Skeletal muscle tissue (tissue), 4 donors: ENCODE data around the gene NAV3. TPM values are rescaled to one million over a fixed set of nuclear protein-coding genes. Genes with fewer than 3 reads are reported as not detected.

Experiments
- H3K27ac ChIP-seq: one replicate; pipeline ENCODE4 v1.7.0; 2013; ENCODE audit warnings: mild to moderate bottlenecking, low read depth, low read length, inconsistent platforms
- H3K27me3 ChIP-seq, 3 donors: one replicate each; pipeline ENCODE4 v1.7.0; 2013; ENCODE audit warnings: low read length in 3 of 3; ENCODE audit not compliant: control insufficient read depth in 3 of 3, insufficient read depth in 3 of 3
- H3K36me3 ChIP-seq, 3 donors: one replicate each; pipeline ENCODE4 v1.7.0; 2013; ENCODE audit warnings: low read length in 3 of 3; ENCODE audit not compliant: control insufficient read depth in 3 of 3, insufficient read depth in 3 of 3
- H3K4me1 ChIP-seq, 3 donors: one replicate each; pipeline ENCODE4 v1.7.0; 2013; ENCODE audit warnings: low read length in 3 of 3, mild to moderate bottlenecking in 3 of 3; ENCODE audit not compliant: control insufficient read depth in 3 of 3, insufficient read depth in 3 of 3
- H3K4me3 ChIP-seq, 3 donors: one replicate each; pipeline ENCODE4 v1.7.0; 2013; ENCODE audit warnings: low read length in 3 of 3
- H3K9ac ChIP-seq, 3 donors: one replicate each; pipeline ENCODE4 v1.7.0; 2013; ENCODE audit warnings: low read length in 3 of 3, mild to moderate bottlenecking in 3 of 3, moderate library complexity in 2 of 3, low read depth in 1 of 3
- H3K9me3 ChIP-seq, 3 donors: one replicate each; pipeline ENCODE4 v1.7.0; 2013; ENCODE audit warnings: low read length in 3 of 3; ENCODE audit not compliant: control insufficient read depth in 3 of 3
- total RNA-seq: library from RNA; depleted of rRNA; stranded (reverse); fragments of >200 nt; gene quantifications from one replicate; pipeline ENCODE4 v1.2.3, GENCODE V29; 2014
- donor health status: Osteomylitis.

The NAV3 gene
- total RNA-seq, 1 donor from 2014 or later, result 32.9 TPM

GRCh38 chr12:77968021-77968420, 137.3 kb downstream of the NAV3 start:
- Histone ChIP-seq H3K9me3 (no peaks in the 10 kb centered on the region), H3K4me1 (no peaks in the 10 kb centered on the region), H3K4me3 (no peak overlapping the region), H3K27ac (no peak overlapping the region), H3K27me3 (no peaks in the 10 kb centered on the region), H3K36me3 (no peaks in the 10 kb centered on the region), H3K9ac (no peak overlapping the region)

DNA sequence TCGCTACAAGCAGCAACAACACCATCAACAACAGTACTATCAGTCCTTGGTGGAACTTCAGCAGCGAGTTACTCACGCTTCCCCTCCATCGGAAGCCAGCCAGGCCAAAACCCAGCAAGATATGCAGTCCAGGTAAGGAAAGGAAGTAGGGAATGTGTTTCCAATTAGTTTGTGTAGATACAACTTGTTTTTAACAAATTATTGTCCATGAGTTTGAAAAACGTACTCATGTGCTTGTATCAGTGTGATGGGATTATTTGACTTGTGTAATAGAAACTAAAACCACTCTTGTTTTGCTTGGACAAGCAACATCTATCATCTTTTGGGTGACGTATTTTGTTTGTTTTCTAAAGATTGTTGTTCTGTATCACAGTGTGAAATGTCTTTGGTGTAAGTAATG, 137.9 kb downstream of the NAV3 start:
- Histone ChIP-seq H3K4me3 (no peak overlapping the region), H3K4me1 (no peaks in the 10 kb centered on the region), H3K9me3 (no peaks in the 10 kb centered on the region), H3K36me3 (no peaks in the 10 kb centered on the region), H3K27ac (no peak overlapping the region), H3K9ac (no peak overlapping the region), H3K27me3 (no peaks in the 10 kb centered on the region)

- Histone ChIP-seq H3K4me1 (no peaks in the 10 kb centered on the region), H3K9me3 (no peaks in the 10 kb centered on the region), H3K4me3 (no peak overlapping the region), H3K27ac (no peak overlapping the region), H3K27me3 (no peaks in the 10 kb centered on the region), H3K9ac (no peak overlapping the region), H3K36me3 (no peaks in the 10 kb centered on the region)
Observed at GRCh38 chr12:77973579-77973978, 142.9 kb downstream of the NAV3 start.

GRCh38 chr12:77974645-77975044, 144.0 kb downstream of the NAV3 start:
- Histone ChIP-seq H3K9me3 (no peaks in the 10 kb centered on the region), H3K9ac (no peak overlapping the region), H3K4me1 (no peaks in the 10 kb centered on the region), H3K36me3 (no peaks in the 10 kb centered on the region), H3K27me3 (no peaks in the 10 kb centered on the region), H3K4me3 (no peak overlapping the region), H3K27ac (no peak overlapping the region)

DNA sequence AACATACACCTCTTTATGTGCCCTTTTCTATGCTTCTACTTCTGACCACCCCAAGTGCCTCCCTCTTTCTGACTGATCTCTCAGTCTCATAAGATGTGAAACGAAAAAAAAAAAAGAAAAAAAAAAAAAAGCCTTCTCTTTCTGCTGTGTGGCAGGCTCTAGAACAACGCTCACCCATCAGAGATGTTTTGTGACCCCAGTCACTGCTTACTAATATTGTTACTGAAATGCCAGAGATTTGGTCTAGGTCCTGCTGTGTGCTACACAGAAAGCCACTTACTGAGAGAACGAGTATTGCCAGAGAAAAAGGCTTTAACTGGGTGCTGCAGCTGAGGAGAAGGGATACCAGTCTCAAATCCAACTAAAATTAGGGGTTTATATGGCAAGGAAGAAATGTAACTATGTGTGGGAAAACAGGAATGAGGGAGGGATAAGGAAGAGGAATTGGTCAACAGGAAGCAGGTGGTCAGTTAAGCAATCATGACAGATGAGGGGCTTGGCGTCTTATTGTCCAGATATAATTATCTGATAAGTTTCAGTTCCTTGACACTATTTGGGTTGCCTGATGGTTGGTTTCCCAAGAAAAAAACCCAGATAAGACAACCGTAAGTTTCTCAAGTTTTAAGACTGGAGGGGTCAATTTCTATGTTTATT, 149.0 kb downstream of the NAV3 start:
- H3K9me3 ChIP-seq, result no peaks in the 10 kb centered on the region
- H3K4me1 ChIP-seq, result no peaks in the 10 kb centered on the region
- H3K27me3 ChIP-seq, result no peaks in the 10 kb centered on the region
- no peak overlapping the region for H3K27ac ChIP-seq
- no peaks in the 10 kb centered on the region for H3K36me3 ChIP-seq
- H3K4me3 ChIP-seq, result no peak overlapping the region
- no peak overlapping the region for H3K9ac ChIP-seq

- Histone ChIP-seq H3K4me3 (no peak overlapping the region), H3K9ac (no peak overlapping the region), H3K4me1 (no peaks in the 10 kb centered on the region), H3K27ac (no peak overlapping the region), H3K27me3 (no peaks in the 10 kb centered on the region), H3K36me3 (no peaks in the 10 kb centered on the region), H3K9me3 (no peaks in the 10 kb centered on the region)
Observed at GRCh38 chr12:77980782-77981181, 150.1 kb downstream of the NAV3 start.

- no peak overlapping the region for H3K9ac ChIP-seq
- H3K9me3 ChIP-seq, result no peaks in the 10 kb centered on the region
- no peak overlapping the region for H3K27ac ChIP-seq
- no peaks in the 10 kb centered on the region for H3K4me1 ChIP-seq
- H3K36me3 ChIP-seq, result no peaks in the 10 kb centered on the region
- no peaks in the 10 kb centered on the region for H3K27me3 ChIP-seq
- H3K4me3 ChIP-seq, result no peak overlapping the region
Observed at GRCh38 chr12:77983859-77984258, 153.2 kb downstream of the NAV3 start.

DNA sequence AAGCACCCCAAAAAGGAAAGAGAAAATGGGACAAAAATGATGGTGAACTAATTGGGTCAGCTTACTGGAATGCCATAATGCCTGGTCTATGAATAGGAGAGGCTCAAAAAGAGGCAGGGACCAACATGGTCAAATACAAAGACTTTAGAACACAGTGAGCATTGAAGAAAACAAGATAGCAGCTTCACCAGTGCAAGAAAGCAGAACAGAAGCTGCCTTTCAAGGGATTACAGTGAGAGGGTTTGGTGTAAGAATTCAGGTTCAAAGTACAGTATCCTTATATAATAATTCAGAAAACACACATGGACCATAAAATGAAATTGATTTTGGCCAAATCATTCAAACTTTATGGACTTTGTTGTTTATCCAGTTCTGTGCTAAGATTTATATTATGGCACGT, 162.1 kb downstream of the NAV3 start:
- Histone ChIP-seq H3K27ac (no peak overlapping the region), H3K4me1 (no peaks in the 10 kb centered on the region), H3K9ac (no peak overlapping the region), H3K27me3 (no peaks in the 10 kb centered on the region), H3K9me3 (no peaks in the 10 kb centered on the region), H3K4me3 (no peak overlapping the region), H3K36me3 (no peaks in the 10 kb centered on the region)

- Histone ChIP-seq H3K9ac (no peak overlapping the region), H3K9me3 (no peaks in the 10 kb centered on the region), H3K36me3 (no peaks in the 10 kb centered on the region)
Observed at GRCh38 chr12:77993658-77994057, 163.0 kb downstream of the NAV3 start.

DNA sequence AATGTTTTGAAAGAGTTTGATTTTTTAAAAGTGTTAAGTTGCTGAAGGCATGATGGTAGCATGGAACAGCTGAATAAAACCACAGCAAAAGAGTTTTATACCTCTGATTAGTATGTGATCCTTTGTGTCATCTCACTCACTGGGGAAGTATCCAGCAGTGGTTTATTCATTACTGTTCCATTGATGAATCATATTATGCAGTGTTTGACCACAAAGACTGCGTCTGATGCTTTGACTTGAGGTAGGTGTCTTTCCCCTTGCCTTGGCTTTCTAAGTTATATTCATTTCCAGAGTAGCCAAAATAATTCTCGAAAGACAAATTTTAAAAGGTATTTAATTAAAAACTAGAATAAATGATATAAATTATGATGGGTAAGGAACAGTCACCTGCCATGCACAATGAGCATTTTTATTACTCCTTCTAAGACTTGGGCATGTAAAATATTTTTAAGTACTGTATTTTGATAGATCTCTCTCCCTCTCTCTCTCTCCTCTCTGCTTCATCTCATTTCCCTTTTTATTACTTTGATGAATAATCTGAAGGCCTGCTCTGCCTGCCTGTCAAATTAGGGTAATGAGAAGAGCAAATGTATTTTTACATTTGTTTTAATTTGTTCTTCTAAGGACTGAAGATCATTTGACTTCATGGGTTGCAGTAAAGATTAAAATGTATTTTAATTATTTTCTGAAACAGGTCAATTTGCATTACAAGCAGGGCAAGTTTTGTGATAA, 164.9 kb downstream of the NAV3 start:
- Histone ChIP-seq H3K4me3 (no peak overlapping the region), H3K4me1 (no peaks in the 10 kb centered on the region), H3K27ac (no peak overlapping the region), H3K9ac (no peak overlapping the region), H3K36me3 (no peaks in the 10 kb centered on the region), H3K9me3 (no peaks in the 10 kb centered on the region), H3K27me3 (no peaks in the 10 kb centered on the region)

More at GRCh38 chr12:77993658-77994057, 163.0 kb downstream of the NAV3 start:
- no peak overlapping the region for H3K4me3 ChIP-seq
- H3K27ac ChIP-seq, result no peak overlapping the region
- H3K27me3 ChIP-seq, result no peaks in the 10 kb centered on the region
- H3K4me1 ChIP-seq, result no peaks in the 10 kb centered on the region
